Panc1 (cell line): ENCODE measurements around the gene MALSU1.

Experiments
- POLR2AphosphoS5 ChIP-seq: IDR thresholded peaks from 2 replicates; pipeline ENCODE4 v1.6.1; 2012; ENCODE audit warnings: mild to moderate bottlenecking, low read depth, low read length, moderate library complexity
- TF ChIP-seq, protein P1 (sequence below): fragments of 450-650 bp; IDR thresholded peaks from 2 replicates; pipeline ENCODE4 v1.5.1; 2017; ENCODE audit warnings: mild to moderate bottlenecking
- TF ChIP-seq, protein P2 (sequence below), 2 experiments: IDR thresholded peaks; 2 replicates each; pipeline ENCODE4 v1.6.1; 2011 to 2012; ENCODE audit warnings: low read depth in 2 of 2, control low read depth in 1 of 2, low read length in 1 of 2, mild to moderate bottlenecking in 1 of 2, moderate library complexity in 1 of 2; ENCODE audit not compliant: insufficient read depth in 1 of 2

DNA sequence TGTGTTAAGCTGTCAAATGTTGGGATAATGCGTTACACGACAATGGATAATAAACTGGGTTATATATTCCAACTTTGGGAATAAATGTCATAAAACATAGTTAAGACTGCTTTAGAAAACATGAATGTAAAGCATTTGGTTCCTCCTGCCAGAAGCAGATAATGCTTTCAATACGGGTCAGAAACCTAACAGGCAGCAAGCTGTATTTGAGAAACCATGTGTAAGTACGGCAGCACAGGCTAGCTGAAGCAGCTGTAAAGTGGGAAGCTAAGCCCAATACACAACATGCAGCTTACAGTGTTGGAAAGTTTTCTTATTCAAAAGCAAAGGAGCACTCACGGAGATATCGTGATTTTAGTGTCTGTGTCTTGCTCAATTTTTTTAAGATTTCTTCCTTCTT, 46.5 kb downstream of the MALSU1 start:
- TF ChIP-seq, protein P1, sequence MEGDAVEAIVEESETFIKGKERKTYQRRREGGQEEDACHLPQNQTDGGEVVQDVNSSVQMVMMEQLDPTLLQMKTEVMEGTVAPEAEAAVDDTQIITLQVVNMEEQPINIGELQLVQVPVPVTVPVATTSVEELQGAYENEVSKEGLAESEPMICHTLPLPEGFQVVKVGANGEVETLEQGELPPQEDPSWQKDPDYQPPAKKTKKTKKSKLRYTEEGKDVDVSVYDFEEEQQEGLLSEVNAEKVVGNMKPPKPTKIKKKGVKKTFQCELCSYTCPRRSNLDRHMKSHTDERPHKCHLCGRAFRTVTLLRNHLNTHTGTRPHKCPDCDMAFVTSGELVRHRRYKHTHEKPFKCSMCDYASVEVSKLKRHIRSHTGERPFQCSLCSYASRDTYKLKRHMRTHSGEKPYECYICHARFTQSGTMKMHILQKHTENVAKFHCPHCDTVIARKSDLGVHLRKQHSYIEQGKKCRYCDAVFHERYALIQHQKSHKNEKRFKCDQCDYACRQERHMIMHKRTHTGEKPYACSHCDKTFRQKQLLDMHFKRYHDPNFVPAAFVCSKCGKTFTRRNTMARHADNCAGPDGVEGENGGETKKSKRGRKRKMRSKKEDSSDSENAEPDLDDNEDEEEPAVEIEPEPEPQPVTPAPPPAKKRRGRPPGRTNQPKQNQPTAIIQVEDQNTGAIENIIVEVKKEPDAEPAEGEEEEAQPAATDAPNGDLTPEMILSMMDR, result no peak
- TF ChIP-seq, protein P2, sequence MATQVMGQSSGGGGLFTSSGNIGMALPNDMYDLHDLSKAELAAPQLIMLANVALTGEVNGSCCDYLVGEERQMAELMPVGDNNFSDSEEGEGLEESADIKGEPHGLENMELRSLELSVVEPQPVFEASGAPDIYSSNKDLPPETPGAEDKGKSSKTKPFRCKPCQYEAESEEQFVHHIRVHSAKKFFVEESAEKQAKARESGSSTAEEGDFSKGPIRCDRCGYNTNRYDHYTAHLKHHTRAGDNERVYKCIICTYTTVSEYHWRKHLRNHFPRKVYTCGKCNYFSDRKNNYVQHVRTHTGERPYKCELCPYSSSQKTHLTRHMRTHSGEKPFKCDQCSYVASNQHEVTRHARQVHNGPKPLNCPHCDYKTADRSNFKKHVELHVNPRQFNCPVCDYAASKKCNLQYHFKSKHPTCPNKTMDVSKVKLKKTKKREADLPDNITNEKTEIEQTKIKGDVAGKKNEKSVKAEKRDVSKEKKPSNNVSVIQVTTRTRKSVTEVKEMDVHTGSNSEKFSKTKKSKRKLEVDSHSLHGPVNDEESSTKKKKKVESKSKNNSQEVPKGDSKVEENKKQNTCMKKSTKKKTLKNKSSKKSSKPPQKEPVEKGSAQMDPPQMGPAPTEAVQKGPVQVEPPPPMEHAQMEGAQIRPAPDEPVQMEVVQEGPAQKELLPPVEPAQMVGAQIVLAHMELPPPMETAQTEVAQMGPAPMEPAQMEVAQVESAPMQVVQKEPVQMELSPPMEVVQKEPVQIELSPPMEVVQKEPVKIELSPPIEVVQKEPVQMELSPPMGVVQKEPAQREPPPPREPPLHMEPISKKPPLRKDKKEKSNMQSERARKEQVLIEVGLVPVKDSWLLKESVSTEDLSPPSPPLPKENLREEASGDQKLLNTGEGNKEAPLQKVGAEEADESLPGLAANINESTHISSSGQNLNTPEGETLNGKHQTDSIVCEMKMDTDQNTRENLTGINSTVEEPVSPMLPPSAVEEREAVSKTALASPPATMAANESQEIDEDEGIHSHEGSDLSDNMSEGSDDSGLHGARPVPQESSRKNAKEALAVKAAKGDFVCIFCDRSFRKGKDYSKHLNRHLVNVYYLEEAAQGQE (IDR thresholded peaks at IDR 0.05; ENCODE audit: insufficient read depth in 1 of 2, low read depth in 2 of 2, low read length in 1 of 2), result no peak
- no peak for TF ChIP-seq POLR2AphosphoS5
